ENCODE measurements around the gene RRAS.

DNA sequence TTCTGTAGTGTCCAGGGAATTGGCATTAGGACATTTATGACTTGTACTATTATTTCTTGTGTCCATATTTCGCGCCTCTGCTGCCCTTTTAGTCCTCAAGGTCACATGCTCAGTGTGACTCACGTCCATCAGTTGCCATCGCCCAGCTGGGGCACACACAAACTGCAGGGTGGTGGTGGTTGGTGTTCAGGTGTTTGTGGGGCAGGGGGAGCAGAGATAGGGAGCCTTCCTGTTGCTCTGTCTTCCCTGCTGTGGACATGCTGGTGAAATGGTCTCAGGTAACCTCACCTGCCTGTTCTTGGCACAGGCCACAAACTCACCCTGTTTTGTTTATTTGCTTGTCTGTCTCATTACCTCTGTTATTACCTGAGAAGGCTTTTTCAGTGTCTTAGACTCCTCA lies 26.6 kb downstream of the RRAS start:
- TF ChIP-seq, protein P1, sequence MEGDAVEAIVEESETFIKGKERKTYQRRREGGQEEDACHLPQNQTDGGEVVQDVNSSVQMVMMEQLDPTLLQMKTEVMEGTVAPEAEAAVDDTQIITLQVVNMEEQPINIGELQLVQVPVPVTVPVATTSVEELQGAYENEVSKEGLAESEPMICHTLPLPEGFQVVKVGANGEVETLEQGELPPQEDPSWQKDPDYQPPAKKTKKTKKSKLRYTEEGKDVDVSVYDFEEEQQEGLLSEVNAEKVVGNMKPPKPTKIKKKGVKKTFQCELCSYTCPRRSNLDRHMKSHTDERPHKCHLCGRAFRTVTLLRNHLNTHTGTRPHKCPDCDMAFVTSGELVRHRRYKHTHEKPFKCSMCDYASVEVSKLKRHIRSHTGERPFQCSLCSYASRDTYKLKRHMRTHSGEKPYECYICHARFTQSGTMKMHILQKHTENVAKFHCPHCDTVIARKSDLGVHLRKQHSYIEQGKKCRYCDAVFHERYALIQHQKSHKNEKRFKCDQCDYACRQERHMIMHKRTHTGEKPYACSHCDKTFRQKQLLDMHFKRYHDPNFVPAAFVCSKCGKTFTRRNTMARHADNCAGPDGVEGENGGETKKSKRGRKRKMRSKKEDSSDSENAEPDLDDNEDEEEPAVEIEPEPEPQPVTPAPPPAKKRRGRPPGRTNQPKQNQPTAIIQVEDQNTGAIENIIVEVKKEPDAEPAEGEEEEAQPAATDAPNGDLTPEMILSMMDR (IDR thresholded peaks at IDR 0.05) = no peak
- no peak for TF ChIP-seq POLR2A (IDR thresholded peaks at IDR 0.05)

All from Peyer's patch (tissue), 4 donors.